GM18511 (cell line): ENCODE results near the gene NEURL1.
"Not testable (repeated sequence)": the region's sequence is repeated elsewhere in the genome, so short reads cannot be mapped to it uniquely, and the experiment has no call there.

Experiments
- ATAC-seq: cut with Tn5 transposase; IDR thresholded peaks from one replicate; pipeline ENCODE4 v1.9.1; 2021; ENCODE audit warnings: mild to moderate bottlenecking, moderate library complexity; ENCODE audit not compliant: unreplicated experiment

NEURL1 gene

GRCh38 chr10:103602852-103603155 lies 109.3 kb downstream of the NEURL1 start:
- no peak for ATAC-seq

GRCh38 chr10:103603382-103603781 lies 109.9 kb downstream of the NEURL1 start:
- no peak for ATAC-seq

DNA sequence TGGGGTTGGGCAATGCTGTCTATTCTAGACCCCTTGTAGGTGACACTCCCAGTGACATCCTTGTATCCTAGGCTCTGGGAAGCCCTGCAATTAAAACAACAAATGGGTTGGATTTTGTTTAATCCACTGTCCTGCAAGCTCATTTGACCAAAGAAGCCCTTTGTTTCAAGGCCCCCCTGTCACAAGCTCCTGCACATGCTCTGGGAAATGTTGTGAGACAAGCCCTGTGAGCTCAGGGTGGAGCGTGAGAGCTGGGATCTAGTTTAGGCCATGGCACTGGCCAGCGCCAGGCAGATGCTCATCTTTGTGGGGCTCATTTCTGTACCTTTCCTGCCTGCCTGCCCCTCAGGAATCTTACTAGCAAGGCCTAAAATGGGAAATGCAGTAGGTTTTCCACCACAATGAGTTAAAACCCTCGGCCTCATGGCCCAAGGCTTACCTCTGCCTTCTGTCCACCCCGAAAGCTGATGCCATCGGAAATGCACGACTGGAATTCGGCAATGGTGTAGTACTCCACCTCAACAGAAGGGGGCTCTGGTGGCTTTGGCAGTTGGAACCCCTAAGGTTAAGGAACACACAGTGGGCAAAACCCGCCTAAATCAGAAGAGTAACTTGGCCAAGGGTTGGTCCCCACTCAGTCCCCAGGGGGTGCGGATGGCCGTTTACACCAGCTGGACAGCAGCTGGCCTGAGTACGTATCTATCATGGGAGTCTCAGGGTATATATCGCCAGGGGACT lies 112.0 kb downstream of the NEURL1 start:
- ATAC-seq, result no peak

DNA sequence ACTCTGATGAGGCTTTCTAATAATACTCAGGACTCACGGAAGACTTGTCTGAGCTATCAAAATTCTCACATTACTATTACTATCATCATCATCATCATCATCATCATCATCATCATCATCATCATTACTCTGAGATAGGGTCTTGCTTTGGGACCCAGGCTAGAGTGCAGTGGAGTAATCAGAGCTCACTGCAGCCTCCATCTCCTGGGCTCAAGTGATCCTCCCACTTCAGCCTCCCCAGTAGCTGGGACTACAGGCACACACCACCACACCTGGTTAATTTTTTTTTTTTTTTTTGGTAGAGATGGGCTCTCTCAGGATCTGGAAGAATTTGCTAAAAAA lies 112.6 kb downstream of the NEURL1 start:
- not testable (repeated sequence) for ATAC-seq

DNA sequence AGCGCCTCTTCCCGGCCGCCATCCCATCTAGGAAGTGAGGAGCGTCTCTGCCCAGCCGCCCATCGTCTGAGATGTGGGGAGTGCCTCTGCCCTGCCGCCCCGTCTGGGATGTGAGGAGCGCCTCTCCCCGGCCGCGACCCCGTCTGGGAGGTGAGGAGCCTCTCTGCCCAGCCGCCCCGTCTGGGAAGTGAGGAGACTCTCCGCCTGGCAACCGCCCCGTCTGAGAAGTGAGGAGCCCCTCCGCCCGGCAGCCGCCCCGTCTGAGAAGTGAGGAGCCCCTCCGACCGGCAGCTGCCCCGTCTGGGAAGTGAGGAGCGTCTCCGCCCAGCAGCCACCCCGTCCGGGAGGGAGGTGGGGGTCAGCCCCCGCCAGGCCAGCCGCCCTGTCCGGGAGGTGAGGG lies 113.5 kb downstream of the NEURL1 start:
- ATAC-seq, result not testable (repeated sequence)

GRCh38 chr10:103608056-103608455 lies 114.6 kb downstream of the NEURL1 start:
- ATAC-seq, result not testable (repeated sequence)

DNA sequence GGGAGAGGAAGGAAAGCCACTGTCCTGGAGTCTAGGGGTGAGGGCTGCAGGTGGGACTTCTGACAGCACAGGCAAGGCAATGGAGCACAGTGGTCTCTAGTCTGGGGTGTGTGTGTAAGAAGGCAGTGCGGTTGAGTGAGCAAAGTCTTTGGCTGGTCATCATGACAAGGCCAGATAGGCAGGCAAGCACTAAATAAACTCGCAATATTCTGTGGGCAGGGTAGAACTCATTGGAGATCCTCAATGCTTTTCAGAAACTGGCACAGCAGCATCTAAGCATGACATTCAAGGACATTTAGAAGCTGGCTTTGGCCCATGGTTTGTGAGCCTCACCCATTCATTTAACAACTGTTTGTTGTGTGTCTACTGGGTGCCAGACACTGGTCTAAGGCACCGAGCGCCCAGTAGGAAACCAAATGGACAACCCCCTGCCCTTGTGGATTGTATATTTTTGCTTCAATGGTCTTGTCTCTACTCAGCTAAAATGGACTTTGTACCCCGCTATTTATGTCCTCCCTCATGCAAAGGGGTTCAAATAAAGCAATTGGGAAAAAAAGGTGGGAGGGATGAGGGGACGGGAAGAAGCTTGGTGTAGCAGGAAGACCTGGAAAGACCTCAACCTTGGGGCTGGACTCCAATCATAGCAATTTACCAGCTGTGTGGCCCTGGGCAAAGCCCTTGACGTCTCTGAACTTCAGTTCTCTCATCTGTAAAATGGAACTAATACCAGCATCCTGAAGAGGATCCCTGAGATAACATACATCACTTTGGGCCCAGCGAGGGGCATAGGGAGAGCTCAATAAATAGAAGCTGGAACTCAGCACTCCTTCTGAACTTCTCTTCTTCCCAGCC lies 116.0 kb downstream of the NEURL1 start:
- ATAC-seq, result no peak

DNA sequence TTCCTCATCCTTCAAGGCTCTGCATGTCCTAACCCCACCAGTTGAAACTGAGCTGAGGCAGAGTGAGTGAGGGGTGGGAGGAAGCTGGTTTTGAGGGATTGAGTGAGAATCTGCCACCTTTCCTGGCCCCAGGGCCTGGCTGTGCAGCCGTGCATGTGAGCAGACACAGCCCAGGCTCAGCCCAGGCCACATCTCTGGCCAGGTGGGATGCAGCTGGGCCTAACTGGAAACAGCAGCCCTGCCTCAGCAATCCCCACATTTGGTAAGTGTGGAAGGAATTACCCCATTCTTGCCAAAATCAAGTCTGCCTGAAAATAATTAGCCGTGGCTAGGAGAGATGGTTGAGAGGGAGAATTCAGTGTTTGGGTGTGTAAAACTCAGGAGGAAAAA lies 116.6 kb downstream of the NEURL1 start:
- ATAC-seq, result no peak

DNA sequence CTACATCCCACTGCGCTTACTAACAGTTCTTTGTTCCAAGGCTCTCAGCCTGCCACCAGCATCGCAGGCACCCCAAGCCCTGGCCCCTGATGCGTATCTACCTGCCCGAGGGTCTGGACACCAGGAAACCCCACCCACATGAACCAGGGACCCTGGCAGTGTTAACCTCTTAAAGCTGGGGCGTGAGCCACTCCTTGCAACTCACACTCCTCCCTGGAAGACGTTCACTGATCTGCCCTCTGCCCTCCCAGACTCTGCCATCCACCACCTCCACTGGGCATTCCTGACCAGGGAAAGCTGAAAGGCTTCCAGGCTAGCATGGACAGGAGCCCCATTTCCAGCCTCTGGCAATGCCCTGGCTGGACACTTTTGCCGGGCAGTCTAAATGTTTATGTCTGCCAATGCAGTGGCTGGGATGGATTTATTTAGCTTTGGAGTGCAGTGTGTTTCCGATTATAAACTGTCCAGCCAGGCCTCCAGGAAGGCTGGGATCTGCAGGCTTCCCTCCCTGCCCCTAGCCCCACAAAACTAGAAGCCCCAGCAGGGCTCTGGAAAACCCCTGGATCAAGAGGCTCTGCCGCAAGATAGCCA lies 117.5 kb downstream of the NEURL1 start:
- ATAC-seq, result no peak

GRCh38 chr10:103612462-103613365 lies 119.2 kb downstream of the NEURL1 start:
- ATAC-seq, result no peak

DNA sequence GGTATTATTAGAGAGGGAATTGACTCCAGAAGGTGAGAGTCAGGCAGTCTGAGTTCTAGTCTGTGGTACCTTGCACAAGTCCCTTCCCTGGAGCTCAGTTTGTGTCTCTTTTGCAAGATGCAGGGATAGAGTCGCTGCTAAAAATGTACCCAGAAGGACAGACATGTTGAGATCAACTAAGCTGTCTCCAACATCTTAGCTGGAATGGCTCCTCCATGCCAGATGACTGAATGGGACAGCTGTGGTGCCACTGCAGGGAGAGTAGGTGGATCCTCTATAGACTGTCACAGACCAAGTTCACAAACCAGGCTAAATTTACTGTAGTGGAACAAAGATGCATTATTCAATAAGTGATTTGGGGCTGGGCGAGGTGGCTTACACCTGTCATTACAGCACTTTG lies 120.1 kb downstream of the NEURL1 start:
- no peak for ATAC-seq

- ATAC-seq, result no peak
These were observed 121.0 kb downstream of the NEURL1 start for GRCh38 chr10:103614306-103615158.

DNA sequence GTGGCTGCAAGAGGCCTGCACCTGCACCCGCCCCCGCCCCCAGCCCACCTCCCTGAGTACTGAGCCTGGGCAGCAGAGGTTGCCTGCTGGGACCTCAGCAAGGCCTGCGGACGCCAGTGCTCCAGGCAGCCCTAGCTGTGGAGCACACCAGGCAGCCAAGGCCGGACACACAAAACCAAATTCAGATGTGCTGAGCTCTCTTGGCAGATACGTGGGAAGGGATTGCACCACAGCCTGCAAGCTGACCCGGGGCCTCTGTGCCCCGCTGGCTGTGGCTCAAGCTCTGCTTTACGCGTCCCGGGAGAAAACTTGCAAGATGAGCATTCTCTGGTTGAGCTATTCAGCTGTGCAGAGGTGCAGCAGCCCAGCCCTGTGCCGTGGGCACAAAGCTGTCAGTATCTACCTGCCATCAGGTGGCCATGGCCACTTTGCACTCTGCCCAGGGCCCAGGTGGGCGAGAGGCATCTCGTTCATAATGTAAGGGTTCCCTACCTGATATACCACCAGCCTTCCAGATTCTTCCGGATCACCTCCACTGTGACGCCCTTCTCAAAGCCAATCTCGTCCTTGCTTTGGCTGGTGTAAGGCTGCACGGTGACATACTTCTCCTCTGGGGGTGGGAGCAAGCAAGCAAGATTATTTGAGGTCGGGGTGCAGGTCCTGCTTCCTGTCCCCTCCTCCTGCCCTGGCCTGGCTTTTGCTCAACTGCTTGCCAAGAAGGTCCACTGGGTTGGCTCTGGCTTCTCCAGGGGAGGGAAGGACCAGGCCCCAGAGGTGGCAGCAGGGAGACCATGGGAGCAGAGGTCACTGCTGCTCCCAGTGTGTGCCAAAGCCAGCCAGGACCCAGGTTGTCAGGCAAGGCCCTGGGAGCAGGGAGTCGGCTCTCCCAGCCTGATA lies 123.4 kb downstream of the NEURL1 start:
- ATAC-seq, result no peak

DNA sequence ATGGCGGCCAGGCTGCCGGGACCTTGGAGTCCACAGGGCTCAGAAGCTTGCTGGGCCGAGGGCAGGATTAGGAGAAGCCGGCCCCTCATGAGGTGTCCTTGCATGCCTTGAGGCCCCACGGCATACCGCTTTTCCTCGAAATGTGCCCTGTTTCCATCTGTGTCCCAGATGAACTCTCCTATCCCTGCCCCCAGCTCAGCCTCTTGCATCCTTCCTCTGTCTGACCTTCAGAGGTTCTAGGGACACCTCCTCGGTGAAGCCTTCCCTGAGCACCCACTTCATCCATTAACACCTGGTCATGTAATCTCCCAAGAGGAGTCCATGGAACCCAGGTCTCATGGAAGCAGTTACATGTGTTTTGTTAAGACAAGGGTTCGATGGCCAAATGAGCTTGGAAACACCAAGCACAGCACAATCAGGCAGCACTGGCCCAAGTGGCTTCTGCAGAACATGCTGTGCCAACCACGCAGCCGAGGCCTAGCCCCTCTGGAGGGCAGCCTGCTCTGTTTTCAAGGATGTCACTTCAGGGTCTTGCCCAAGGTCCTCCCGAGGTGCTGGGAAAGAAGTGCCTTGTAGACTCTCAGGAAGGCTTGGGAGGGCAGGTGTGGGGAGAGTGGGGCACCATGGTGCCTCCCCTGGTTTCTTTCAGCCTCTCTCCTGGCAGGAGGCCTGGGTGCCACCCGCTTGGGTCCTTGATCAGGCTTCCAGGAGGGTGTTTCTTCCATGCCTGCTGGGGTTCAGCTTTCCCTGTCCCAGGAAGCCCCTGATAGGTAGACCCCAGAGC lies 124.3 kb downstream of the NEURL1 start:
- ATAC-seq, result no peak

DNA sequence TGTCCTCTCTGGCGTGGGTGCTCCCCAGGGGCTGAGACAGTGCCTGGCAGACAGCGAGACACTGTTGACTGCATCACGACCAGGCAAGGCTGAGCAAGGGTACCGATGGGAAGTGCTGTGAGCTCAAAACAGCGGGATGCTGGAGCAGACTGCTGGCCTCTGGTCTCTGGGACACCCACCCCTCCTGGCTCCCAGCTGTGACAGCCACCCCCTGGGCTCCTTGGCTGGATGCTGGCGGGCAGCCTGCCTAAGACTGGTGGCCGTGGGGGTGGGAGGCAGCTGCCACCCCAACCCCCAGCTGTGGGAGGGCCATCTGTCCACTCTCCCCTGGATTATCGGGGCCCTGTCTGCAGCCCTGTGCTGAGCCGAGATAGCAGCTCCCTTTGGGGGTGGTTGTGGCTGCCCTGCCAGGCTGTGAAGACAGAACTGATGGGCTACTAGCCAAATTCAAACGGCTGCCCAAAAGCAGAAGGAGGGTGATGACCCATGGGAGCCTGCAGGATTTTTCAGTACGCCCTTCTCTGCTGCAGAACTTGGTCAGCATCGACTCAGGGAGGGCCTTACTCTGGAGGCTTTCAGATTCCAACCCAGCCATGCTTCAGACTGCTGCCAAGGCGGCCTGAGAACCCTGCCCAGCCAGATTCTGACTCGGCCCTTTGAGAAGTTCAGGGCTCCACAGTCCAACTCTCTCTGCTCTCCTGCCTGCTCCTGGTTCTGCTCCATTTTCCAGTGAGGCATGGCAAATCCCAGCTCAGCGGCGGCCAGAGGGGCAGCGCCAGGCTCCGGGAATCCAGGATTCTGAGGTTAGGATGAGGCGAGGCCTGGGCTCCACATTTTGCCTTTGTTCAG lies 125.3 kb downstream of the NEURL1 start:
- ATAC-seq, result no peak

DNA sequence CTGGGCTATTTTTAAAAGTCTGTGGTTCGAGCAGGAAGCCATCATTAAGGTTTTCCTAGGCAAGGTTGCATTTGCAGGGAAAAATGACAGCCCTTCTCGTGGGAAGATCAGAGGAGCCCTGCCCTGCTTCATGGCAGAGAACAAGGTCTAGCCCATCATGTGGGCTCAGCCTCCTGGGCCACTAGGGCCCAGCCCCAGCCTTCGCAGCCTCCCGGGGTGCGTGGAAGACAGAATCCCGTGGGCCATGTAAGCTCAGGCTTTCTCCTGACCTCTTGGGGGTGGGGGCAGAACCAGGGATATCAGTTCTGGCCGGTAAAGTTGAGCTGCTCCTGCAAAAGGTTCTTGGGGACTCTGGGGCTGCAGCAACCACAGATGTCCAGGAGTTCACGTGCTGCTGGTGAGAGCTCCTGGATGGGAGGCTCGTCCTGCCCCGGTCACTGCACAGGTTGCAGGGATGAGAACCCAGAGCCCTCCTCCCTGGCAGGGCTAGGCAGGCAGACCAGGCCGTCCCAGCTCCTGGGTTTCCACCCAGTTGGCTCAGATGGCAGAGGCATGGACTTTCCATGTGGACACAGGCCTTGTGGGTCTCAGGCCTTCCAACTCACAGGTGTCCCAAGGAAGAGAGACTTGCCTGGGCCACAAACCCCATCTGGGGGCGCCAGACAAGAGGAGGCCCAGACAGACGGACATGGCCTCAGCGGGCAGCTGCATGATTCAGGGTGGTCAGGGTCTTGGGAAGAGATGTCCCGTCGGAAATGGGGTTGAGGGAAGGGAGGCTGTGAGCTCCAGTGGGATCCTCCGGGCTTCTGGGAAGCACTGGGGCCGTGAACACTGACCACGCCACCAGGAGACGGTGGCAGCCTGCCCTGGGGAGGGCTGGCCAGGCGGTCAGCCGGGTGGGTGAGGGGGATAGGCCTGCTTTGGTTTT lies 126.2 kb downstream of the NEURL1 start:
- no peak for ATAC-seq
